Fibroblast of the aortic adventitia (primary cell): ENCODE data around the gene SPINDOC. TPM values are rescaled to one million over a fixed set of nuclear protein-coding genes. Genes with fewer than 3 reads are reported as not detected.

Experiments used
- DNase-seq: peaks from one replicate; pipeline ENCODE4 v3.0.0-alpha.2; 2010; ENCODE audit warnings: low read depth
- H3K4me3 ChIP-seq: 2 replicates; pipeline ENCODE4 v1.5.1; 2011; ENCODE audit warnings: low read depth, mild to moderate bottlenecking, control low read depth, low read length, moderate library complexity
- total RNA-seq: library from RNA; depleted of rRNA; stranded (reverse); fragments of >200 nt; gene quantifications from 2 replicates; pipeline ENCODE4 v1.2.3, GENCODE V29; 2012; ENCODE audit warnings: low replicate concordance
- TF ChIP-seq, protein P1 (sequence below): IDR thresholded peaks from 2 replicates; pipeline ENCODE4 v1.5.1; 2011; ENCODE audit warnings: mild to moderate bottlenecking, low read length, control low read depth, inconsistent platforms; ENCODE audit not compliant: insufficient read depth

Gene SPINDOC
- total RNA-seq, 1 donor = 10.1 TPM

- DNase-seq = no peak
- H3K4me3 ChIP-seq = no peak overlapping the region
- TF ChIP-seq, protein P1, sequence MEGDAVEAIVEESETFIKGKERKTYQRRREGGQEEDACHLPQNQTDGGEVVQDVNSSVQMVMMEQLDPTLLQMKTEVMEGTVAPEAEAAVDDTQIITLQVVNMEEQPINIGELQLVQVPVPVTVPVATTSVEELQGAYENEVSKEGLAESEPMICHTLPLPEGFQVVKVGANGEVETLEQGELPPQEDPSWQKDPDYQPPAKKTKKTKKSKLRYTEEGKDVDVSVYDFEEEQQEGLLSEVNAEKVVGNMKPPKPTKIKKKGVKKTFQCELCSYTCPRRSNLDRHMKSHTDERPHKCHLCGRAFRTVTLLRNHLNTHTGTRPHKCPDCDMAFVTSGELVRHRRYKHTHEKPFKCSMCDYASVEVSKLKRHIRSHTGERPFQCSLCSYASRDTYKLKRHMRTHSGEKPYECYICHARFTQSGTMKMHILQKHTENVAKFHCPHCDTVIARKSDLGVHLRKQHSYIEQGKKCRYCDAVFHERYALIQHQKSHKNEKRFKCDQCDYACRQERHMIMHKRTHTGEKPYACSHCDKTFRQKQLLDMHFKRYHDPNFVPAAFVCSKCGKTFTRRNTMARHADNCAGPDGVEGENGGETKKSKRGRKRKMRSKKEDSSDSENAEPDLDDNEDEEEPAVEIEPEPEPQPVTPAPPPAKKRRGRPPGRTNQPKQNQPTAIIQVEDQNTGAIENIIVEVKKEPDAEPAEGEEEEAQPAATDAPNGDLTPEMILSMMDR = no peak
These were observed 54.3 kb downstream of the SPINDOC start for GRCh38 chr11:63867511-63867910.

DNA sequence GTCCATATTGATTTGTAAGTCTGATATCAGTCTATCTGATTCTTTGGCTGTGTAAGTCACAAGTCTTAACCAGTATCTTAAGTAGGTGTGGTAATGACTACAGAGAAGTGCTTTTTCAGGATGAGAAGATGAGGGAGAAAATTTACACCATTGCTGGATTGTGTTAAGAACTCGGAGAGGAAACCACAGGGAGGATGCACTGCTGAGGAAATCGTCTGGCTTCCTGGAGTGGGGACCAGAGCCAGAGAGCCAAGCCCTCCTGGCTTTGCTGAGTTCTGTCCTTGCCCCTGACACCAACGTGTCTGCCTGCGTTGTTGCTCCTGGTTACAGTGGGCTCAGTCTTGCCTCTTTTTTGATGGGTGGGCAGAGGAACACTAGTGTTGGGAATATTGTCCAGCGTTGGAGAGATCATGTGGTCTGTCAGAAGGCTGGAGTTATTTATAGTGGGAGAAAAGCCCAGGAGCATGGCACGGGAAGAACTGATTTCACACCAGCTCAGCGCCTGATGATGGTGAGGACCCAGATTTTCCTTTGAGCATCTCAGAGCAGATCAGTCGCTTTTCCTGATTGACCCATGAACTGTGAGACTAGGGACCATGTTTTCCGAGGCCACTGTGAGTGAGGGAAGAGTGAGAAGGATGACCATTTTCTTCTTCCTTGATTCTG lies 55.3 kb downstream of the SPINDOC start:
- DNase-seq = no peak
- H3K4me3 ChIP-seq = no peak overlapping the region
- TF ChIP-seq, protein P1 = no peak

DNA sequence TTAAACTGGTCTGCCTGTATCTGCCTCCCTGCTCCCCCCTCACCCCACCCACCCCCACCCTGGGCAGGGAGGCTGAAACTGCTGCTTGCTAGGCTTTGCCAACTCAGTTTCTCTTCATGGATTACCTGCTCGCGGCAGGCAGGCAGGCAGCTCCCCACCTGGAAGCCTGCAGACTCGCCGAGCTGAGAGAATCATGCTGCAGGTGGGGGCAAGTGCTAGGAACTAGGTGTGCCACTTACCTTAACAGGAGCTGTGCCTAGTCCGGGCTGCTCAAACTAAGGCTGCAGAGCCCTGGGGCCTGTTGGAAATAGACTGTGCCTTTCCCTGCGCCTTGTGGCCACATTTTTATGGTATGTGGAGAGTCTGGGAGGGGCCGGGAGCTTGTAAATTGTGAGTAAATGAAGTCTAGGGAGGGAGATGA lies 55.9 kb downstream of the SPINDOC start:
- DNase-seq = no peak
- TF ChIP-seq, protein P1 = no peak
- no peak overlapping the region for H3K4me3 ChIP-seq

GRCh38 chr11:63869683-63870082 lies 56.4 kb downstream of the SPINDOC start:
- H3K4me3 ChIP-seq = no peak overlapping the region
- TF ChIP-seq, protein P1 = no peak
- no peak for DNase-seq

DNA sequence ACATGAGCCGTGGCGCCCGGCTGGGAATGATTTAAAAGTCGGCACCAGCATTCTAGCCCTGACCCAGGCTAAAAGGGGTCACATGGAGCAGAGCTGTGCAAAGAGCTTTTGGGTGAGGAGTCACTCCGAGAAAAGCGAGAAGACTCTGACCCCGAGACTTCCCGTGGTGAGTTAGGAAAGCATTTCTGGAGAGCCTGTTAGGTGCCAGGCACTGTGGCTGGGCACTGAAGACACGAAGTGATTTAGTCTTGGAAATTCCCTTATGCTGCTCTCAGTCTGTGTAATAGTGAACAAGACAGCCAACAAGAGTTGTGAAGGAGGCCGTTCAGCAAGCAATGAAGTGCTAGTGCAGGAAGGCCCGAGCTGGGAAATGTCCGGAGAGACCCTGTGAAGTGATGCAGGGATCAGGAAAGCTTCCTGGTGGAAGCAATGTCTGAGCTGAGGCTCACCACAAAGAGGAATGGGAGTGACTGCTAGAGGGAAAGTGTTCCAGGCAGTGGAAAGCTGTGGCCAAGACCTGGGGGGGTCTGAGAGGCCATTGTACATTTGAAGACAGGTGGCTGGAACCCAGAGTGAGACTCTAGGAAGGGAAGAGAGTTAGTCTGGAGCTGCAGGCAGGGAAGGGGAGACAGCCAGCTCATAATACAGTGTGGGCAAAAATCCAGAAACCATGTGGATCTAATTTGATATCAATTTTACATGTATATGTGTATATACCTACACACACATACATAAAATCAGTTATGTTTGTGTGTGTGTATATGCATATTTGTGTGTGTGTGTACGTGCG lies 57.3 kb downstream of the SPINDOC start:
- TF ChIP-seq, protein P1 = no peak
- no peak overlapping the region for H3K4me3 ChIP-seq
- DNase-seq = no peak

GRCh38 chr11:63871962-63872799 lies 58.9 kb downstream of the SPINDOC start:
- no peak overlapping the region for H3K4me3 ChIP-seq
- DNase-seq = peak; percentile 86
- TF ChIP-seq, protein P1 = peak; percentile 29
